Parathyroid adenoma (tissue), 2 donors: ENCODE measurements around the gene DMD.

Experiments used
- H2AFZ ChIP-seq: fragments of 300-600 bp; sonication (generic); one replicate; pipeline ENCODE4 v1.7.0; 2017; ENCODE audit warnings: antibody characterized with exemption, mild to moderate bottlenecking
- H3K27ac ChIP-seq: fragments of 300-600 bp; sonication (generic); one replicate; pipeline ENCODE4 v1.7.0; 2017
- H3K27me3 ChIP-seq: fragments of 300-600 bp; sonication (generic); one replicate; pipeline ENCODE4 v1.7.0; 2017; ENCODE audit warnings: low read length; ENCODE audit not compliant: control insufficient read depth, insufficient read depth
- H3K36me3 ChIP-seq: fragments of 300-600 bp; sonication (generic); one replicate; pipeline ENCODE4 v1.7.0; 2017; ENCODE audit warnings: low read length; ENCODE audit not compliant: control insufficient read depth, insufficient read depth
- H3K4me1 ChIP-seq: fragments of 300-600 bp; sonication (generic); one replicate; pipeline ENCODE4 v1.7.0; 2017; ENCODE audit warnings: control low read depth
- H3K4me2 ChIP-seq: fragments of 300-600 bp; sonication (generic); one replicate; pipeline ENCODE4 v1.7.0; 2017; ENCODE audit warnings: low read length
- H3K4me3 ChIP-seq: fragments of 300-600 bp; sonication (generic); one replicate; pipeline ENCODE4 v1.7.0; 2017; ENCODE audit warnings: low read depth, low read length
- H3K79me2 ChIP-seq: fragments of 300-600 bp; sonication (generic); one replicate; pipeline ENCODE4 v1.7.0; 2017; ENCODE audit warnings: control low read depth
- H3K9ac ChIP-seq: fragments of 300-600 bp; sonication (generic); one replicate; pipeline ENCODE4 v1.7.0; 2017; ENCODE audit warnings: mild to moderate bottlenecking
- H3K9me3 ChIP-seq: fragments of 300-600 bp; sonication (generic); one replicate; pipeline ENCODE4 v1.7.0; 2017; ENCODE audit warnings: low read length; ENCODE audit not compliant: control insufficient read depth
- CTCF ChIP-seq: fragments of 300-600 bp; sonication (generic); IDR thresholded peaks from one replicate; pipeline ENCODE4 v1.7.0; 2017; ENCODE audit warnings: antibody characterized with exemption, mild to moderate bottlenecking
- donor health status: primary hyperparathyroidism.

Gene DMD

DNA sequence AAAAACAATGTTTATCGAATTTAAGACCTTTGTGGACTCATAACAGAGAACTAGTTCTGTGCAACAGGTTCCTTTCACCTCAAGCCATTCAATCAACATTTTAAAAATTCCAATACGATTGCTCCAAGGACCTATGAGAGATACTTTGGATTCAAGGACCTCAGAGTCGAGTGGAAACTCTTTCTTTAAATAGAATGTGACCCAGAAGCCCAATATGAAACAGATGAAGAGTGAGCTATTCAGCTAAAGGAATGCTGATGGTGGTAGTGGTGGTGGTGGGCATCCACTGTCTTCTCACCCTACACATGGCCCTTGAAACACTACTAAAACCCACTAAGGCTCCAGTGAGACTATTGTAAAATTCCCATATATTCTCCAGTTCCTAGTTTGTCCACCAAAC lies 257.2 kb downstream of the DMD start:
- Histone ChIP-seq H3K79me2 (no peaks in the 10 kb centered on the region), H3K27ac (no peak overlapping the region)
- no peak for TF ChIP-seq CTCF

DNA sequence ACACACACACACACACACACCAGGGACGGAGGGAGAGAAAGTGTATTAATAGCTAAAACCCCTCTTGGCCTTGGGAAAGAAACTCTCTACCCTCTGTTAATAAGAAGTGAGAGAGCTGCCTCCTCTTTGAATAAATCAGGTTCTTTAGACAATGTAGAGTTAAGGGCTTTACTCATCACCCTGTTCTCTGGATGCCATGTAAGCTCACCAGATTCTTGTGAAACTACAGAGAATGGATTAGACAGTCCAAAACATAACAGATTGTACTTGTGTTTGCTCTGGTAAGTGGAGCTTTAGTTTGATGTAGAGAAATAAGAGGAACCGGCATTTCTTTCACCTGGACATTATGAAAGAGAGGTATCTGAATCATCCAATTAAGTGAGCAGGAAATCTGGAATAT lies 263.2 kb downstream of the DMD start:
- Histone ChIP-seq H3K79me2 (no peaks in the 10 kb centered on the region), H3K27ac (no peak overlapping the region), H3K27me3 (no peaks in the 10 kb centered on the region), H3K4me3 (no peak overlapping the region), H3K36me3 (no peaks in the 10 kb centered on the region), H3K4me2 (no peak overlapping the region), H2AFZ (no peak overlapping the region), H3K9me3 (no peaks in the 10 kb centered on the region), H3K9ac (no peak overlapping the region), H3K4me1 (no peaks in the 10 kb centered on the region)
- TF ChIP-seq CTCF, result no peak

More for the DNA sequence above, 257.2 kb downstream of the DMD start:
- Histone ChIP-seq H2AFZ (no peak overlapping the region), H3K36me3 (no peaks in the 10 kb centered on the region), H3K9me3 (no peaks in the 10 kb centered on the region), H3K9ac (no peak overlapping the region), H3K4me2 (no peak overlapping the region), H3K4me3 (no peak overlapping the region), H3K4me1 (no peaks in the 10 kb centered on the region), H3K27me3 (no peaks in the 10 kb centered on the region)

GRCh38 chrX:32937043-32937442 lies 274.3 kb downstream of the DMD start:
- H3K27me3 ChIP-seq, result no peaks in the 10 kb centered on the region
- H3K36me3 ChIP-seq, result no peaks in the 10 kb centered on the region
- H3K4me3 ChIP-seq, result no peak overlapping the region
- no peaks in the 10 kb centered on the region for H3K4me1 ChIP-seq
- no peaks in the 10 kb centered on the region for H3K9me3 ChIP-seq
- H3K9ac ChIP-seq, result no peak overlapping the region
- no peak overlapping the region for H2AFZ ChIP-seq
- no peak overlapping the region for H3K27ac ChIP-seq
- TF ChIP-seq CTCF, result no peak
- no peaks in the 10 kb centered on the region for H3K79me2 ChIP-seq
- no peak overlapping the region for H3K4me2 ChIP-seq

DNA sequence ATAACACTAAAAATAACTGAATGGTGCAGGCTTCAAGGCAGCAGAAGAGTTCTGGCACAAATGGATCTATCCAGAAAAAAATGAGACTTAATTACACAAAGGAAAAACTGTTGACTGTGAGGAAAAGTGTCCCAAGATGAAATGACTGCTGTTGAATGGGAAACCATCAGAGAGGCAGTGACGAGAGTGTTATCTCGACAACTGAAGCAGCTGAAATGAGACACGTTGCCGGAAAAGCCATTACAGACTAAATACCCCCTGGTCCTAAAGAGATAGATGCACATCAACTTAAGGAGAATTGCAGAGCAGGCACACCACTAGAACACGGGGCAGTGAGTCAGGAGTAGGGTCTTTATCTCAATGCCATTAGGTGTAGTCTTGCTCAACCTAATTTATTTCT lies 277.8 kb downstream of the DMD start:
- Histone ChIP-seq H3K27me3 (no peaks in the 10 kb centered on the region), H3K4me1 (no peaks in the 10 kb centered on the region), H3K36me3 (no peaks in the 10 kb centered on the region), H3K79me2 (no peaks in the 10 kb centered on the region), H2AFZ (no peak overlapping the region), H3K4me2 (no peak overlapping the region), H3K27ac (no peak overlapping the region), H3K9ac (no peak overlapping the region), H3K4me3 (no peak overlapping the region), H3K9me3 (no peaks in the 10 kb centered on the region)
- no peak for TF ChIP-seq CTCF

DNA sequence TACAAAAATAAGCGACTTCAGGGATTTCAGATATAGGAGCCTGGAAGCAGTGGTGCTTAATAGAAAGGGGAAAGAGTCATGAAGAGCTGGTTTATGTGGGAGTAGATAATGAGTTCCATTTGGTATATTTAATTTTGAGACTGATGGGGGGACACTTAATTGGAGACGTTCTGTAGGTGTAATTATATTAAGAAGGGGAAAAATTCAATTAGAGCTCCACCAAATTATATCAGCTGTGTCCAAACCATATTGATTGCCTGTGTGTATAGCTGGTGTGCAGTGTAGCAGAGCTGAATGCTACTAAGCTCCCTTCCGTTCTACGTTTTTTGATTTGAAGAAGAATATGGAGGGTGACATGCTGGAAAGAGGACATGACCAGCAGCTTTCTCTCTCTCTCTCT lies 282.3 kb downstream of the DMD start:
- Histone ChIP-seq H3K9me3 (no peaks in the 10 kb centered on the region), H3K27ac (no peak overlapping the region), H3K4me2 (no peak overlapping the region), H3K27me3 (no peaks in the 10 kb centered on the region), H3K36me3 (no peaks in the 10 kb centered on the region), H3K79me2 (no peaks in the 10 kb centered on the region), H3K4me3 (no peak overlapping the region), H2AFZ (no peak overlapping the region), H3K9ac (no peak overlapping the region), H3K4me1 (no peaks in the 10 kb centered on the region)
- no peak for TF ChIP-seq CTCF
